Epithelial cell of proximal tubule (primary cell): ENCODE measurements around the gene TBC1D23. TPM values are rescaled to one million over a fixed set of nuclear protein-coding genes. Genes with fewer than 3 reads are reported as not detected.
"Not testable (repeated sequence)": the region's sequence is repeated elsewhere in the genome, so short reads cannot be mapped to it uniquely, and the experiment has no call there.

Source experiments
- DNase-seq: peaks from one replicate; pipeline ENCODE4 v3.0.0-alpha.2; 2011; ENCODE audit warnings: low read depth
- H3K4me3 ChIP-seq: 2 replicates; pipeline ENCODE4 v1.5.1; 2011; ENCODE audit warnings: low read depth, mild to moderate bottlenecking, low read length
- total RNA-seq: library from RNA; depleted of rRNA; stranded (reverse); fragments of >200 nt; gene quantifications from 2 replicates; pipeline ENCODE4 v1.2.3, GENCODE V29; 2015
- TF ChIP-seq, protein P1 (sequence below): conservative IDR thresholded peaks from 2 replicates; pipeline ENCODE4 v1.5.1; 2012; ENCODE audit warnings: low read depth, mild to moderate bottlenecking, low read length

TBC1D23 gene
- total RNA-seq, 1 donor from 2014 or later, result 22.1 TPM

DNA sequence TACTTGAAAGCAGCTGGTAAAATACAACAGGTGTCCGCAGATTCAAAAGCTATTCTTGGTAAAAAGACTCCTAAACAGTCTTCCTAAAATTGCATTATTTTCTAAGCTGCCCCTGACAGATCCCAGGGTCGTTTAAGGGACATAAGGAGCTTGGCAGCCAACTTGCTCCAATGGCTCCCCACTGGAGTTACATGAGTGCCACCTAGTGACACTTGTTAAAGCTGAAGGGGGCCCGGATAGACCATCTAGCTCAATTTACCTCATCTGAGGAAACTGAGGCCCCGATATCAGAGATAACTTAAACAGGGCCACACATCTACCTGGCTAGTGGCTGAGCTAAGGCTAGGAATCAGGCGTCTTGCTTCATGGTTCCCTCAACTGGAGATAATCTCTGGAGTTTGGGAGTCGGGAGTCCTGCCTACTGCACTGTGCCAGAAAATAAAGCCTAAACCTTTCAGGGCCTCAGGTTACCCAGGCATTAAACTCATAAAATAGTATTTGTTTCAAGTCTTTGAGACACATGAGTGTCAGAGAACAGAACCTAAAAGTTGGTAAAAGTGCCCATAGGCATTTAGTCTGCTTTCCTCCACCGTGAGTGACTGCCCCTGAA, 6.5 kb upstream of the TBC1D23 start:
- TF ChIP-seq, protein P1, sequence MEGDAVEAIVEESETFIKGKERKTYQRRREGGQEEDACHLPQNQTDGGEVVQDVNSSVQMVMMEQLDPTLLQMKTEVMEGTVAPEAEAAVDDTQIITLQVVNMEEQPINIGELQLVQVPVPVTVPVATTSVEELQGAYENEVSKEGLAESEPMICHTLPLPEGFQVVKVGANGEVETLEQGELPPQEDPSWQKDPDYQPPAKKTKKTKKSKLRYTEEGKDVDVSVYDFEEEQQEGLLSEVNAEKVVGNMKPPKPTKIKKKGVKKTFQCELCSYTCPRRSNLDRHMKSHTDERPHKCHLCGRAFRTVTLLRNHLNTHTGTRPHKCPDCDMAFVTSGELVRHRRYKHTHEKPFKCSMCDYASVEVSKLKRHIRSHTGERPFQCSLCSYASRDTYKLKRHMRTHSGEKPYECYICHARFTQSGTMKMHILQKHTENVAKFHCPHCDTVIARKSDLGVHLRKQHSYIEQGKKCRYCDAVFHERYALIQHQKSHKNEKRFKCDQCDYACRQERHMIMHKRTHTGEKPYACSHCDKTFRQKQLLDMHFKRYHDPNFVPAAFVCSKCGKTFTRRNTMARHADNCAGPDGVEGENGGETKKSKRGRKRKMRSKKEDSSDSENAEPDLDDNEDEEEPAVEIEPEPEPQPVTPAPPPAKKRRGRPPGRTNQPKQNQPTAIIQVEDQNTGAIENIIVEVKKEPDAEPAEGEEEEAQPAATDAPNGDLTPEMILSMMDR, result peak; percentile 92
- H3K4me3 ChIP-seq, result no peak overlapping the region
- no peak for DNase-seq

DNA sequence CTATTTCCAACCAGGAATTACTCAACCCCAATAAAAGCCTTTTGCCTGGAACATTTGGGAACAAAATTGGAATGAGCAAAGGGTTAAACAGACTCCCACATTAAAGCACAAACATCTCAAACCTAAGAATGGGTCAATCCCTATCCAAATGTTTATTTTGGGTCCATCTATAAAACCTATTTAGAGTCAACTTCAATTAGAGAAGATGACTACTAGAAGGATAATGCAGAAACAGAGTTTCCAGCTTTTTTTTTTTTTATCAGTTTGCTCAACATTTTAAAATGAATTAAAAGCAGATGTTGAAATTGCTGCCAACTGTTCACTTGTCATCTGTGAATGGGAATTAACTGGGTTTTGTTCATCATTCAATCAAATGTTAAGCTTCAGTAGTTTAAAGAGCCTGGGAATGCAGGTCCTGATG, 4.1 kb upstream of the TBC1D23 start:
- no peak for DNase-seq
- TF ChIP-seq, protein P1, result no peak
- H3K4me3 ChIP-seq, result no peak overlapping the region

DNA sequence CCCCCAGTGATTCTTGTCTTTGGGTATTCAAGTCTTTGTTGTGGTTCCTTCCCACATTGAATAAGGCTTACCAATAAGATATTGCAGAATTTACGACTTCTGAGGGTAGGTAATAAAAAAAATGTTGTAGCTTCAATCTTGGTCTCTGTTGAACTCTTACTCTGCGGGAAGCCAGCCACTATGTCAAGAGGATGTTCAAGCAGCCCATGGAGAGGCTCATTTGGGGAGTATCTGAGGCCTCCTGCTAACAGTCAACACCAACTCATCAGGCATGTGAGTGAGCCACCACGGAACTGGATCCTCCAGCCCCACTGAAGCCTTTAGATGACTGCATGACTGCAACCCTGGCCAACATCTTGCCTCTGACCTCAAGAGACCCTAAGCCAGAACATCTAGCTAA, 3.2 kb upstream of the TBC1D23 start:
- no peak for DNase-seq
- no peak overlapping the region for H3K4me3 ChIP-seq
- TF ChIP-seq, protein P1, result no peak

DNA sequence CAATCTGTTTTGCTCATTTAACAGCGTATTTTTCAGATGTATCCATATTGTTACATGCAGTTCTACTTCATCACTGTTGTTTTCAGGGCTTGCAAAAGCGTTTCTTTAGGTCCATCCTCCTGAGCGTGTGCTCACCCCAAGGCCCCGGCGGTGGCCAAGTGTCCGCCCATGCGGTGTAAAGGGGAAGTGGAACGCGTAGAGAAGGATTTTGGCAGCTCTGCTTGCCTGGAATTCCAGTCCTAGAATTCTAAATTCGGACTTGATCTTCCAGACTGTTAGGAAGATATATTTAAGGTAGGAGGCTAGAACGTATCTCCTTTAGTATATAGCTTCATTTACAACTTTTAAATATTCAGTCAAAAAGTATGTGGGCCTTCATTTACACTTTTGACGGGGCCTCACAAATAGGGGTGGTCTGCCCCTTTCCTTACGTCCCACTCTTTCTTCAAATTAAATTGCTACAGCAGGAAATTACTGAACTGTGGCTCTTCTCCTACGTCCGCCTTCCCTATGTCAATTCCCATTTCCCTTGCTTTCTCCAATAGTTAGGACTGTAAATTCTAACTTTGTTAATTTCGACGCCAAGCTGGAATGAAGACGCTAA, 609 bp upstream of the TBC1D23 start:
- H3K4me3 ChIP-seq, result peak overlapping the region; percentile 97
- no peak for DNase-seq
- TF ChIP-seq, protein P1, result peak; percentile 2

DNA sequence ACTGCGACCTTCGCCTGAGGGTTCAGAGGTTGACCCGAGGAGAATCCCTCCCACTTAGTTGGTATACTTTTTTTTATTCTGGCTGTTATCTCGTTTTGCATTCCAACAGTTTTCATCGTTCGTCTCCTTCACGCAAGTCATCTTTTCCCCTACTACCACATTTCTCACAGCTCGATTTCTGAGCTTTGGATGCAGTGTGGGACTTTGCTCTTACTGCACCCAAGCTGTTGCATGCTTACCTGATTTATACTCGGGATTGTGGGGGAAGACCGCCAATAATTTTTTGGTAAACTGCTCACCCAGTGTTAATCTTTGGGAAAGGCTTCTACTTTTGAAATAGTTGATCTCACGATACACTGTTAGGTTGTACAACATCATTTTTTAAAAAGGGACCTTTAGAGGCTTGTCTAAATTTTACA, 702 bp downstream of the TBC1D23 start:
- peak overlapping the region; percentile 97 for H3K4me3 ChIP-seq
- no peak for DNase-seq
- TF ChIP-seq, protein P1, result no peak

DNA sequence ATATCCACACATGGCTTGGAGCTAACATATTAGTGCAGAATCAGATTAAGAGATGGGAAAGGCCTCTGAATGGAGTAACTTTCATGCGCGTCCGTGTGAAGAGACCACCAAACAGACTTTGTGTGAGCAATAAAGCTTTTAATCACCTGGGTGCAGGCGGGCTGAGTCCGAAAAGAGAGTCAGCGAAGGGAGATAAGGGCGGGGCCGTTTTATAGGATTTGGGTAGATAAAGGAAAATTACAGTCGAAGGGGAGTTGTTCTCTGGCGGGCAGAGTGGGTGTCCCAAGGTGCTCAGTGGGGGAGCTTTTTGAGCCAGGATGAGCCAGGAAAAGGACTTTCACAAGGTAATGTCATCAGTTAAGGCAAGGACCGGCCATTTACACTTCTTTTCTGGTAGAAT, 2.1 kb downstream of the TBC1D23 start:
- H3K4me3 ChIP-seq, DNase-seq: not testable (repeated sequence)

DNA sequence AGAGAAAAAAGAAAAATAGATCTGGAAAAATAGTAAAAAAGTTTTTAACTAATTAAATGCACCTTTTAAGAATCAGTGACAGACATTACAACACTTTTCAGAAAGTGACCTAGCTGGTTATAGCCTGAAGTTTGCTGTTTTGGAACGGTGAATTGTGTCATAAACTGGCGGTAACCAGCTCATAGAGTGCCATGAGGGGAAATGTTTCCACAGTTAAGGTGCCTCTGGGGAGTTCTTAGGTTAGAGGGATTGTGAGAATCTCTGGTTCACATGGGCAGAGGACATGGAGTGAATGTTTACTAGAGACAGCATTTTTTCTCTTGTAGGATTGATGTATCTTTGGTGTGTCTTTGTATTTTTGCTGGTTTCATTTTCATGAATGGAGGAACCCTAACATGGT, 2.8 kb downstream of the TBC1D23 start:
- TF ChIP-seq, protein P1, result no peak
- no peak for DNase-seq
- no peak overlapping the region for H3K4me3 ChIP-seq
